Keratinocyte (primary cell): ENCODE measurements around the gene FNDC3B. TPM values are rescaled to one million over a fixed set of nuclear protein-coding genes. Genes with fewer than 3 reads are reported as not detected.

Experiments
- DNase-seq: peaks from one replicate; pipeline ENCODE4 v3.0.0-alpha.2; 2011; ENCODE audit warnings: low read depth, missing footprints, low spot score
- FAIRE-seq: peaks from 2 replicates; lab custom pipeline; 2011; peaks lifted over from hg19 to GRCh38; lab: Jason Lieb, UNC
- H2AFZ ChIP-seq: 2 replicates; pipeline ENCODE4 v1.6.0; 2012; ENCODE audit warnings: low read length, control low read depth, inconsistent platforms; ENCODE audit not compliant: control insufficient read depth
- H3K27ac ChIP-seq: 2 replicates; pipeline ENCODE4 v1.5.1; 2011; ENCODE audit warnings: low read length; ENCODE audit not compliant: control insufficient read depth, insufficient read depth
- H3K27me3 ChIP-seq: 3 replicates; pipeline ENCODE4 v1.6.0; 2011; ENCODE audit warnings: low read length; ENCODE audit not compliant: control insufficient read depth, insufficient read depth; ENCODE audit errors: extremely low read depth
- H3K36me3 ChIP-seq, 2 experiments: 2 replicates in 1 of 2; 3 replicates in 1 of 2; pipeline ENCODE4 v1.5.1; 2011; ENCODE audit warnings: low read length in 2 of 2, mild to moderate bottlenecking in 1 of 2; ENCODE audit not compliant: control insufficient read depth in 2 of 2, insufficient read depth in 2 of 2; ENCODE audit errors: extremely low read depth in 1 of 2
- H3K4me1 ChIP-seq: 3 replicates; pipeline ENCODE4 v1.5.1; 2011; ENCODE audit warnings: low read length; ENCODE audit not compliant: control insufficient read depth, insufficient read depth; ENCODE audit errors: extremely low read depth
- H3K4me2 ChIP-seq: 3 replicates; pipeline ENCODE4 v1.6.0; 2011; ENCODE audit warnings: low read depth, low read length; ENCODE audit not compliant: control insufficient read depth, insufficient read depth; ENCODE audit errors: extremely low read depth
- H3K4me3 ChIP-seq, 3 experiments: fragments of 200-600 bp in 1 of 3; sonication (generic) in 1 of 3; 2 replicates in 2 of 3; 3 replicates in 1 of 3; pipeline ENCODE4 v1.5.1; 2011 to 2016; ENCODE audit warnings: low read length in 3 of 3, mild to moderate bottlenecking in 3 of 3, control low read depth in 2 of 3, inconsistent platforms in 1 of 3, low read depth in 1 of 3, mixed read lengths in 1 of 3, mixed run types in 1 of 3, moderate library complexity in 1 of 3; ENCODE audit not compliant: control insufficient read depth in 2 of 3, insufficient read depth in 2 of 3; ENCODE audit errors: extremely low read depth in 1 of 3
- H3K79me2 ChIP-seq: 2 replicates; pipeline ENCODE4 v1.6.0; 2012; ENCODE audit warnings: low read length; ENCODE audit not compliant: control insufficient read depth, insufficient read depth
- H3K9ac ChIP-seq: 3 replicates; pipeline ENCODE4 v1.6.0; 2011; ENCODE audit warnings: low read length; ENCODE audit not compliant: control insufficient read depth, insufficient read depth; ENCODE audit errors: extremely low read depth
- H3K9me1 ChIP-seq: 3 replicates; pipeline ENCODE4 v1.6.0; 2011; ENCODE audit warnings: low read length; ENCODE audit not compliant: control insufficient read depth, insufficient read depth; ENCODE audit errors: extremely low read depth
- H3K9me3 ChIP-seq: 2 replicates; pipeline ENCODE4 v1.5.1; 2012; ENCODE audit warnings: low read depth, low read length; ENCODE audit not compliant: control insufficient read depth
- H4K20me1 ChIP-seq: 3 replicates; pipeline ENCODE4 v1.6.0; 2011; ENCODE audit warnings: low read length; ENCODE audit not compliant: control insufficient read depth, insufficient read depth; ENCODE audit errors: extremely low read depth
- EZH2 ChIP-seq: IDR thresholded peaks from one replicate; pipeline ENCODE4 v1.6.1; 2012; ENCODE audit warnings: inconsistent platforms, mild to moderate bottlenecking, low read length, moderate library complexity
- dilution Hi-C: fragments of 300-500 bp; cut with MboI; formaldehyde crosslinking; loops from one replicate; pipeline ENCODE4 v1.7.0; 2020; ENCODE audit warnings: low sequenced_read_pairs; ENCODE audit not compliant: extremely low pct_ligation_motif_present
- polyA plus RNA-seq, 5 experiments: library from polyadenylated mRNA; depleted of rRNA in 3 of 5; stranded (reverse) in 3 of 5; stranded (forward) in 1 of 5; unstranded in 1 of 5; fragments of >200 nt; gene quantifications; 1 replicate in 1 of 5; 2 replicates in 3 of 5; 3 replicates in 1 of 5; pipeline versions ENCODE4 v1.2.1 to v1.2.3, GENCODE V29; 2011 to 2012; ENCODE audit warnings: missing spikeins in 2 of 5, low read depth in 1 of 5, low replicate concordance in 1 of 5
- TF ChIP-seq, protein P1 (sequence below), 3 experiments: IDR thresholded peaks in 1 of 3; conservative IDR thresholded peaks in 1 of 3; optimal IDR thresholded peaks in 1 of 3; 2 replicates in 2 of 3; 3 replicates in 1 of 3; pipeline versions ENCODE3 to v1.5.1; 2011; ENCODE audit warnings: low read length in 3 of 3, mild to moderate bottlenecking in 3 of 3, moderate library complexity in 2 of 3, control low read depth in 1 of 3, inconsistent platforms in 1 of 3; ENCODE audit not compliant: insufficient read depth in 2 of 3; ENCODE audit errors: extremely low read depth in 1 of 3

Gene FNDC3B
- polyA plus RNA-seq, 1 donor (not counting 4 experiments of a cell fraction or from before 2014, with no cell fraction given) = 31.4 TPM

DNA sequence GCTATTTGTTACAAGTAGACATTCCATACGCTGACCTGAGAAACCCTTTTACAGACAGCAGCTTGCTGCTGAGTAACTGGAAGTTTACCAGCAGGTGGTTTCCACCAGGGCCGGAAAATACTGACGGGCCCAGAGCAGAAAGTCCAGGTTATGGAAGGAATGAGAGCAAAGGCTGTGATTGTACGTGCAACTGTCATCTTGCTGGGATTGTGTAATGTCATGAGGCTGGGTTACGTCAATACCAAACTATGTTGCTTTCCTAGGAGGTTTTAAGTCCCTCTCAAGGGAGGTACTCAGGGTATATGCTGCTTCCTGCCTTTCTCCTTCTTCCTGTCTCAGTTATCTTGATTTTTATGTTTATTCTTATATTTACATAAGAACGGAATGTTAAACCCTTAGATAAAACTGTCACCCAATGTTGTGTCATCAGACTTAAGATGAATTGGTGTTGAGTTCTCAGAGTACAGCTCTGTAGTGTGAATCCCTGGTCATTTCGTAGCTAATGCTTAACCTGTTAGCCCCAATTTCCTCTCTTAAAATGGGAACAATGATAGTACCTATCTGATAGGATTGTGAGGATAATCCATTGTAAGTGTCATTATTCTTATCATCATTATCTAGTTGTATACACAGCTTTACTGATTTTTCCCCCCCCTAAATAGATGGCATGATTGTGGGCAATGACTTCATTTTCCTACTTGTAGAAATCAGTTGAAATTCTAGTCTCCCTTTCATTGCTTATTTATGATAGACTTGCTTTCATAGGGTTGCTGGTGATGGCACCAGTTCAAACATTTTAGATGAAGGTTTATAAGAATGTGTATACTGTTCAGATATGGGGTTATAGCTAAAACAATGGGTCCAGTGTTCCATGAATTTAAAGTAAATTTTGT, 101.4 kb downstream of the FNDC3B start:
- H3K27me3 ChIP-seq = no peaks in the 10 kb centered on the region
- no peak overlapping the region for H2AFZ ChIP-seq
- H3K4me3 ChIP-seq = no peak overlapping the region
- peak overlapping the region; percentile 70 for H3K27ac ChIP-seq
- dilution Hi-C loops = no loop called here
- H3K9ac ChIP-seq = peak overlapping the region; percentile 29
- peaks cover 64% of the 10 kb centered on the region for H3K4me1 ChIP-seq
- TF ChIP-seq EZH2 = no peak
- TF ChIP-seq, protein P1, sequence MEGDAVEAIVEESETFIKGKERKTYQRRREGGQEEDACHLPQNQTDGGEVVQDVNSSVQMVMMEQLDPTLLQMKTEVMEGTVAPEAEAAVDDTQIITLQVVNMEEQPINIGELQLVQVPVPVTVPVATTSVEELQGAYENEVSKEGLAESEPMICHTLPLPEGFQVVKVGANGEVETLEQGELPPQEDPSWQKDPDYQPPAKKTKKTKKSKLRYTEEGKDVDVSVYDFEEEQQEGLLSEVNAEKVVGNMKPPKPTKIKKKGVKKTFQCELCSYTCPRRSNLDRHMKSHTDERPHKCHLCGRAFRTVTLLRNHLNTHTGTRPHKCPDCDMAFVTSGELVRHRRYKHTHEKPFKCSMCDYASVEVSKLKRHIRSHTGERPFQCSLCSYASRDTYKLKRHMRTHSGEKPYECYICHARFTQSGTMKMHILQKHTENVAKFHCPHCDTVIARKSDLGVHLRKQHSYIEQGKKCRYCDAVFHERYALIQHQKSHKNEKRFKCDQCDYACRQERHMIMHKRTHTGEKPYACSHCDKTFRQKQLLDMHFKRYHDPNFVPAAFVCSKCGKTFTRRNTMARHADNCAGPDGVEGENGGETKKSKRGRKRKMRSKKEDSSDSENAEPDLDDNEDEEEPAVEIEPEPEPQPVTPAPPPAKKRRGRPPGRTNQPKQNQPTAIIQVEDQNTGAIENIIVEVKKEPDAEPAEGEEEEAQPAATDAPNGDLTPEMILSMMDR (optimal IDR thresholded peaks at IDR 0.05 in 1 of 3, IDR thresholded peaks at IDR 0.05 in 1 of 3, conservative IDR thresholded peaks at IDR 0.05 in 1 of 3; ENCODE audit: extremely low read depth in 1 of 3, insufficient read depth in 2 of 3, low read length in 3 of 3) = no peak
- peaks cover 4% of the 10 kb centered on the region for H4K20me1 ChIP-seq
- H3K9me3 ChIP-seq = no peaks in the 10 kb centered on the region
- peak; percentile 76 for FAIRE-seq
- peaks cover 2 to 11% of the 10 kb centered on the region in 2 experiments for H3K36me3 ChIP-seq
- H3K4me2 ChIP-seq = peak overlapping the region; percentile 23
- H3K79me2 ChIP-seq = peaks cover 65% of the 10 kb centered on the region
- DNase-seq = no peak
- peaks cover 5% of the 10 kb centered on the region for H3K9me1 ChIP-seq

GRCh38 chr3:172142051-172142863, 102.9 kb downstream of the FNDC3B start:
- peak overlapping the region; percentile 70 for H3K27ac ChIP-seq
- H3K9me1 ChIP-seq = peaks cover 2% of the 10 kb centered on the region
- H4K20me1 ChIP-seq = peaks cover 4% of the 10 kb centered on the region
- H3K27me3 ChIP-seq = no peaks in the 10 kb centered on the region
- H3K9ac ChIP-seq = no peak overlapping the region
- H3K4me2 ChIP-seq = peak overlapping the region; percentile 17
- peaks cover 2 to 7% of the 10 kb centered on the region in 2 experiments for H3K36me3 ChIP-seq
- H3K4me3 ChIP-seq = no peak overlapping the region
- peaks cover 60% of the 10 kb centered on the region for H3K4me1 ChIP-seq
- DNase-seq (no peak), FAIRE-seq (no peak)
- no peak overlapping the region for H2AFZ ChIP-seq
- H3K79me2 ChIP-seq = peaks cover 64% of the 10 kb centered on the region
- H3K9me3 ChIP-seq = no peaks in the 10 kb centered on the region
- no peak for TF ChIP-seq EZH2
- TF ChIP-seq, protein P1 (optimal IDR thresholded peaks at IDR 0.05 in 1 of 3, IDR thresholded peaks at IDR 0.05 in 1 of 3, conservative IDR thresholded peaks at IDR 0.05 in 1 of 3; ENCODE audit: extremely low read depth in 1 of 3, insufficient read depth in 2 of 3, low read length in 3 of 3) = no peak
- dilution Hi-C loops = no loop called here
